Activated CD8-positive, alpha-beta memory T cell treated with anti-CD3 and anti-CD28 coated beads, Interleukin-2, amount 50 U/mL, for 48 hours (primary cell): ENCODE results near the gene PRRX2.
"Not testable (repeated sequence)": the region's sequence is repeated elsewhere in the genome, so short reads cannot be mapped to it uniquely, and the experiment has no call there.

ENCODE experiments used
- DNase-seq: peaks from one replicate; pipeline ENCODE4 v3.0.0-alpha.2; 2020

Gene PRRX2

DNA sequence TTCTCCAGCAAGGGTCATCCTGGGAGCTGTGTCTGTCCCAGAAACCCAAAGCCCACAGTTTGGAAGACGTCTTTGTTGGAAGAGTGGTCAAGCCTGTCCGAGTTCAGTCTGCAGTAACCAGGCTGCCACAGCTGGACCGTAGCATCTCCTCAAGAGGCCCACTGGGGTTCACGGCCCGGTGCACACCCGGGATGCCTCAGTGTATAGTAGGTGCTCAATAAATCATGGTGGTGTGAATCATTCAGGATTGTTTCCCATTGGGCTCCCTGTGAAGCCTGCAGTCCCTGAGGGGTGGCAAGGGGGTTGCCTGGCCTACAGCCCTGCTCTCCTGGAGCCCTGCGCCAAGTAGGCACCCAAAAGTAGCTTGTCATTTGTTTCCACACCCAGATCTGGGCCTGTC is 10.3 kb upstream of the PRRX2 start:
- no peak for DNase-seq

DNA sequence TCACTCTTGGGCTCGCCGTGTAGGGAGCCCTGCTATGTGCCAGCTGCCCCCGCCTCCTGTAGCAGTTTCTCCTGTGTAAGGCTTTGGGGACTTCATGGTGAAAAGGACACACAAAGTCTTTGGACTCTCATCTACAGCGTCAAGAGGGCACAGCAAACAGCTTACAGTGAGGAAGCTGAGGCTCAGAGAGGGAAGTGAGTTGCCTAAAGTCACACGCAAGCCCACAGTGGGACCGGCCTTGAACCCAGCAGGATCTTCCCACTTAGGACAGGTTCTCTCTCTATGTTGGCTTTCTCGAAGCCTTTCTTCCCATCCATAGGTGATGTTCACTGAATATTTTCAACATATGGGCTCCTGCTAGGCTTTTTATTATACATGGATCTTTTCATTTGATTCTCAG is 9.8 kb upstream of the PRRX2 start:
- no peak for DNase-seq

- DNase-seq: no peak
These were observed 8.6 kb upstream of the PRRX2 start for GRCh38 chr9:129656795-129657390.

DNA sequence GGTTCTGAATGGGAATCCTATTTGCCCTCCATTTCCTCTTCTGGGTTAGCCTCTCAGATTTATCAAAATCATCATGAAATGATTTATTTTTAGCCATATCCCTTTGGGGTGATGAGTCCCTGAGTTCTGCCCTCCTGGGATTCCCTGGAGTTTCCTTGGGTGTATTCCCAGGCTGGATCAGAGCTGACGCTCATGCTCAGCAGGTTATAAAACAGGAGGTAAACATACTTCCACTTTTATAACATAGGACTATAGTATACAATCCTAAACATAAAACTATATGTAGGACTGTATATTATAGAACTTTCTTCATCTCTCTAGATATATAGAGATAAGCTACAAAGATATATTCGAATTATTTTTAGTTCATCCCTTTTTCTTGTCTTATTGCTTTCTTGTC is 4.4 kb upstream of the PRRX2 start:
- DNase-seq: no peak

DNA sequence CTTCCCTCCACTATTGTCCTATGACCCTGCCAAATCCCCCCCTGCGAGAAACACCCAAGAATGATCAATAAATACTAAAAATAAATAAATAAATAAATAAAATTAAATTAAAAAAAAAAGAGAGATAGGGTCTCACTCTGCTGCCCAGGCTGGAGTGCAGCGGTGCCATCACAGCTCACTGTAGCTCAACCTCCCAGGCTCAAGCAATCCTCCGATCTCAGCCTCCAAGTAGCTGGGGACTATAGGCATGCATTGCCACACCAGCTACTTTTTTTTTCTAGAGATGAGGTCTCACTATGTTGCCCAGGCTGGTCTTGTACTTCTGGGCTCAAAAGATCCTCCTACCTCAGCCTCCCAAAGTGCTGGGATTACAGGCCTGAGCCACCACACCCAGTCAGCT is 3.2 kb upstream of the PRRX2 start:
- not testable (repeated sequence) for DNase-seq

DNA sequence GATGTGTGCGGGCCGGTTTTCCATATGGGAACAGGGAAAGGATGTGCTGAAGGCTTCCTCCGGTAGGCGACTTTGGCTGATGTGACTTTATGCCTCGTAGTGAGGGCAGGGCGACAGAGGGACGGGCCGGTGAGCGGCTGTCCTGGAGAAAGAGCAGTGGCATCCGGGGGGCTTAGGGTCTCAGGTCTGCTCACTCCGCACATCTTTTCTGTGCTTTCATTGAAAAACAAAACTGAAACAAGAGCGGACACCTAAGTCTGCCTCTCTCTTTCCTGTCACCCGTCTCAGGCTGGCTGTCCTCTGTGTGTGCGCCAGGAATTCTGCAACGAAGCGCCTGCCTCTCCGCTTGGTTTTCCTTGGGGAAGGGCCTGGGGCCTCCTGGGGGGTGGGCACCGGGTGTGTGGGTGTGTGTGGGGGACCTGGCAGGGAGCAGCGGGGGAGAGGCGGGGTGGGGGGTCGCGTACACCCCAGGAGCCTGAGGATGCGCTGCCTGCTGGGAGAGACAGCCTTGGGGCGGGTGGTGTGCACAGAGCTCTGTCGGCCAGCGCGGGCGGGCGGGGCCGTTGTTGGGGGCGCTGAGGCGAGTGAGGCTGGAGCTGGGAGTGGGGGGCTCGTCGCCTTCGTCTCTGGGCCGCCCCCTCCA is 580 bp upstream of the PRRX2 start:
- DNase-seq: no peak

DNA sequence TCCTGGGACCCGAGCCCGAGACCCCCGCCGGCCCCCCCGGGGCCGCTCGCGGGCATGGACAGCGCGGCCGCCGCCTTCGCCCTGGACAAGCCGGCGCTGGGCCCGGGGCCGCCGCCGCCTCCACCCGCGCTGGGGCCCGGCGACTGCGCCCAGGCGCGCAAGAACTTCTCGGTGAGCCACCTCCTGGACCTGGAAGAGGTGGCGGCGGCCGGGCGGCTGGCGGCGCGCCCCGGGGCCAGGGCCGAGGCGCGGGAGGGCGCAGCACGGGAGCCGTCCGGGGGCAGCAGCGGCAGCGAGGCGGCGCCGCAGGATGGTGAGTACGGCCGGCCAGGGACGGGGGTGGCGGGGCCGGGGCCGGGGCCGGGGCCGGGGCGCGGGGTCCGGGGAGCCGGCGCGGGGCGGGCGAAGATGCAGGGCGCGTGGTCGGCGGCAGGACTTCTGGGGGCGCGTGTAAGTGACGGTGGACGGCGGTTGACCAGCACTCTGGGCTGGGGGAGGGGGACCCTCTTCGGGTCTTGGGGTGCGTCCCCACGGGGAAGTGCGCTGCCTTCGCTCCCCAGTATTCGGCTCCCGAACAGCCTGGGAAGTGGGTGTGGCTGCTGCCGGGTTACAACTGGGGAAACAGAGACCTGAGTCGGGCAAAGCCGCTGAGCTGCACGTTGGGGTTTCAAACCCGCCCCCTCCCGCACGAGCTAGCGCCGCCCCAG is 520 bp downstream of the PRRX2 start:
- DNase-seq: no peak

DNA sequence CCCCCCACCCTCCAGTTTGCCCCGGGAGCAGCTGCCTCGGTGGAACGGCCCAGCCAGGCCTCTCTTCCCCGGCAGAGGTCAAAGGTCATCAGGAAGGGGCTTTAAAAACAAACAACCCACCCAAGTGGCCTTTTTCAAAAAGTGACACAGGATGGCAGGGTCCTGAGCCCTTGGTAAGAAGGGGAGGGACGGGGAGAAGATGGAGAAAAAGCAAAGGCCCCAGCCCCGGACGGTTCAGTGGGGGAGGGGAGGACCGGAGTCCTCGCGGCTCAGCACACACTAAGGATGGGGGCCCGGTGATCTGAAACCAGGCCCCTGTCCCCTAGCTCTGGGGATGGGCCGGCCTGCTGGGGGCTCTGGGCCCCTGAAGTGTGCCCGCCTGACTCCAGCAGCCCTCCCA is 1.1 kb downstream of the PRRX2 start:
- no peak for DNase-seq

DNA sequence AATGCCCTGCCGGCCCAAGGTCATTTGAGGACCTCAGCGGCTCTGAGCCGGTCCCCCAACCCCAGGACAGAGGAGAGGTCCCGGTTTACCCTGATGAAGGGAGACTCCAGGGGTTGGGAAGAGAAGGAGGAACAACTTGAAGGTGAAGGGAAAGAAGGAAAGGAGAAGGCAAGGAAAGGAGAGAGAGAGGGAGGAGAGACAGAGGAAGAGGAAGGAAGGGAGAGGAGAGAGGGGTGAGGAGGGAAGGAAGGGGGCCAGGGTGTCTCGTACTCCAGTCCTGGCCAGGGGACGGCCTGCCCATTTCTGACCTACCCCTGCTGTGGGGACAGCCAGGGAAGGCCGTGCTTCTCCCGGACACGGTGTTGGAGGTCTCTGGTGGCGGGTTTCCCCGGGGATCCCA is 1.9 kb downstream of the PRRX2 start:
- DNase-seq: no peak

GRCh38 chr9:129667850-129668249 is 2.4 kb downstream of the PRRX2 start:
- DNase-seq: no peak

GRCh38 chr9:129669141-129669718 is 3.8 kb downstream of the PRRX2 start:
- DNase-seq: no peak

DNA sequence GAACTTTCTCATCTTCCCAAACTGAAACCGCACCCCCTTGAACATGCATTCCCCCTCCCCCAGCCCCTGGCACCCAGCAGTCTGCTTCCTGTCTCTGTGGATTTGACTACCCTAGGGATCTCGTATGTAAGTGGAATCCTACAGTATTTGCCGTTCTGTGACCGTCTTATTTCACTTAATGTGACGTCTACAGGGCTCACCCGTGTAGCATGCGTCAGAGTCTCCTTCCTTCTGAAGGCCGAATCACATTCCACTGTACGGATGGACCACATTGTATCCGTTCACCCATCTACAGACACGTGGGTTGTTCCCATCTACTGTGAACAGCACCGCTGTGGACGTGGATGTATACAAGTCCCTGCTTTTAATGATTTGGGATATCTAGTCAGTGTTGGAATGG is 4.5 kb downstream of the PRRX2 start:
- no peak for DNase-seq

DNA sequence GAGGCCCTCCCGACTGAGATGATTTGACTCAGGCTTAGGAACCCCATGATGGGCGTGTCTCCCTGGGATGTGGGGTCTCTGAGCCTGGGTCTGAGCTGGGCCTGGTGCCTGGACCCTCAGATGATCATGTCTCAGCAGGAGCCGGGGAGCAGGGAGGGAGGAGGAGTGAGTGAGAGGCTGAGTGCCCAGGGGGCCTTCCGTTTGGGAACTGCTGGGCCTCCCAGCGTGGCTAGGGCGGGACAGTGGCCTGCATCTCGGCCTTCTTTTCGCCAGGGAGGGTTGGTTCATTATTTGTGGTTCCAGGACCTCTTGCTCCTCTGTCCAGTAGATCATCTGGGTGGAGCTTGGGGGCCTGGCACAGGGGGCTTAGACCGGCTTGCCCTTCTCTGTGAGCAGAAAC is 5.6 kb downstream of the PRRX2 start:
- no peak for DNase-seq

DNA sequence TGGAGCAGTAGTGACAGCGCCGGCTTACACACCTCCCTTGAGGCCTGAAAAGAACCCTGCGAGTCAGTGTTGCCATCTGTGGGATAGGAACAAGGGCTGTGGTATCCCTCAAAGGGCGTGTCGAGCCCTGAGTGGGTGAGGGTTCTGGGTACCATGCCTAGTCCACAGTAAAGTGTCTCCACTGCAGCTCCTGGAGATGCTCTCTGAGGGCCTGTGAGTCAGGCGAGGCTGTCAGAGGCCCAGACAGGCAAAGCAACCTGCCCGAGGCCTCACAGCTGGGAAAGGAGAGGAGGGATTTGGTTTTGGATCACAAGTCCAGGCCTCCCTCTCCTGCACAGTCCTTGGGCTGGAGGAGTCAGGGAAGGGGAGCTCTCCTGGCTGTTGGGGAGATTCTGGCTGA is 6.1 kb downstream of the PRRX2 start:
- no peak for DNase-seq

DNA sequence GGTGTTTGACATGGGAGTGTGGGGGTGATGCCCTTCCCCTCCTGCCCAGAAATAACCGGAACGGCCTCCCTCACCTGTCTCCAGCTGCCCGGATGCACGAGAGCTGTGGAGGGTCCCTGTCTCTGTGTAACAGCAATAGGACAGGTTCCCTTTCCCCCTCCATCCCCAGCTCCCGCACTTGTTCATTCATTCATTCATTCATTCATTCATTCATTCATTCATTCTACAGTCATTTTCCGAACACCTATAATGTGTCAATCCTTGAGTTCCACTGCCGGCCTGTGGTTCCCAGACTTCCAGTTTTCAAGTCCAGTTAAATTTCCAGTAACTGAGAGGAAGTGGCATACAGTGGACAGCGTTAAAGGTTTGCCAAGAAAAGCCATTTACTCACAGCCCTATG is 7.3 kb downstream of the PRRX2 start:
- no peak for DNase-seq

- DNase-seq: no peak
These were observed 8.2 kb downstream of the PRRX2 start for GRCh38 chr9:129673602-129674001.

DNA sequence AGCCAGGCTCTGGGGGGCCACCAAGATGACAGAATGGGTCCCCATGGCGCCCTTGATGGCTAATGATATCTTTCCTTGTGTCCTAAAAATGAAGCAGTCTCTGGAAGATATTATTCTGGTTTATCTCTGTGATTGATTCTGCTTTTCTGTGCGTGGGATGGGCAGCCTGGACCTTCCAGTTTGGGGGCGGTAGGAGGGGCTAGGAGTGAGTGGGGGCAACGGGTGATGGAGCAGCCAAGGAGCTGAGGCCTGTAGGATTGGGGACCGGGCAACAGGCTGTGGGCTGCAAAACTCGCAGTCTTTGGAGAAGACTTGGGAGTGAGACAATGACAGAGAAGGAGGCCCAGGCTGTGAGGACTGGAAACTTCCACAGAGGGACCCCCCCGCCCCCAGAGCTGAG is 8.8 kb downstream of the PRRX2 start:
- DNase-seq: no peak

DNA sequence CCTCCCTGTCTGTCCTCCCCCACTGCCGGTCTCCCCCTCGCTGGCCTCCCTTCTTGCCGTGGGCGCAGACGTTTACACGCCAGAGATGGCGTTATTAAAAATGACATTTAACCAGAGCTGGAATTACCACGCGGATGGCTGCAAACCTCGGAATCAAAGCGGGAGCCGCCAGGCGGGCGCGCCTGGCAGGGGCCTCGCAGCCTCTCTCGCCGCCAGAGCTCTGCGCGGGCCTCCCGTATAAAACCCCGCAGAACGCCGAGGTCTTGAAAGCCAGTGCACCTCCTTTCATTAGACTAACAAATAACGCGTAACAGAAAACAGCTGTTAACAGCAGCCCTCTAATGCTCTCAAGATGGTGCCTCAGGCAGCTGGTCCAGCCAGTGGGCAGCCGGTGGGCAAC is 10.2 kb downstream of the PRRX2 start:
- DNase-seq: no peak

DNA sequence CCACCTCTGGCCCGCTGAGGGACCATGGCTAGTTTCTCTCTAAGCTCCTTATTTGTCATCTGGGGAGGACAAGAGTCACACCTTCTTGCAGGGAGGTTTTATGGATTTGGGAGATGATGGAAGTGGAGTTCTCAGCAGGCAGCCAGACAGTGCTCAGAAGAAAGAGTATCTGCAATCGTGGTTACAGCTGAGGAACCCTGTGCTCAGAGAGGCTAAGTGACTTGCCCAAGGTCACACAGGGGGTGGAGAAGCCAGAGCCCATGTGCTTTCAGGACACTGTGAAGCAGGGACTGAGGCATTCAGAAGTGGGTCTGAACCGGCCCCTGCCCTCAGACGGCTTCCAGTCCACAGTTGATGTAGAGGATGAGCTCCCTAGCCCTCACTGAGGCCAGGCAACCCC is 10.8 kb downstream of the PRRX2 start:
- DNase-seq: no peak

DNA sequence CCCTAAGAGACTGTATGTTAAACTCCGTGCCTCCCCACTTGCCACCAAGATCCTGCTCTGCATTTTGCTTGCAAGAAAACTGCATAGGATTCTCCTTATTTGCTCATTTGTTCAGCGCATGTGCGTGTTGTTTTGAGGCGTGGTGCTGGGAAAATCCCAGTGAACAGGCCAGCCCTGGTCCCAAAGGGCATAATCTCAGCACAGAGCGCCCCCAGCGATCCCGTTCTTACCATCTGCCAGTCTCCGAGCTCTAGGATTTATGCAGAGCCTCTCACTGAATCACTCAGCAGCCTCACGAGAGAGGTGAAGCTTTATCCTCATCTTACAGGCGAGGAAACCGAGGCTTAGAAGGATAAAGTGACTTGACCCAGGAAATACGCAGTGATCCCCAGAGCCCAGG is 11.5 kb downstream of the PRRX2 start:
- no peak for DNase-seq

GRCh38 chr9:129677456-129677855 is 12.0 kb downstream of the PRRX2 start:
- no peak for DNase-seq

DNA sequence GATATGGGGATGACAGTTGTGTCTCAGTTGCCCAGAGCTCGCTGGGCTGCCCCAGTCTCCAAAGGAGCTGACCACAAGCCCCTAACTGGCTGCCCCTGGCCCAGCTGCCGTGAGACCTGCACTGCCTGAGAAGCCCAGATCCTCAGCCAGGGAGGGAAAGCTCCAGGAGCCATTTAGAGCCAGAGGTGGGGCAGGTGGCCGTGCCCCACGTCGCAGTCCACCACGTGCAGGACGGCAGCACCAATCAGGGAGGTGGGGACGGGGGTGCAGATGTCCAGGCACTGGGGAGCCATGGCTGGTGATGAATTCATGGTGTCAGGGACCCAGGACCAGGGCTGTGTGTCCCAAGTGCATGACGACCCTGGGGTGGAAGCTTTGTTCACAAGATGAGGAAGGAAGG is 13.4 kb downstream of the PRRX2 start:
- no peak for DNase-seq

- no peak for DNase-seq
These were observed 14.1 kb downstream of the PRRX2 start for GRCh38 chr9:129679537-129679936.

- DNase-seq: no peak
These were observed 16.5 kb downstream of the PRRX2 start for GRCh38 chr9:129681924-129682323.
